GM18909 (cell line): ENCODE results near the gene POU3F2.

ENCODE experiments used
- ATAC-seq: cut with Tn5 transposase; IDR thresholded peaks from one replicate; pipeline ENCODE4 v1.9.1; 2021; ENCODE audit warnings: mild to moderate bottlenecking; ENCODE audit not compliant: unreplicated experiment, poor library complexity

Gene POU3F2

DNA sequence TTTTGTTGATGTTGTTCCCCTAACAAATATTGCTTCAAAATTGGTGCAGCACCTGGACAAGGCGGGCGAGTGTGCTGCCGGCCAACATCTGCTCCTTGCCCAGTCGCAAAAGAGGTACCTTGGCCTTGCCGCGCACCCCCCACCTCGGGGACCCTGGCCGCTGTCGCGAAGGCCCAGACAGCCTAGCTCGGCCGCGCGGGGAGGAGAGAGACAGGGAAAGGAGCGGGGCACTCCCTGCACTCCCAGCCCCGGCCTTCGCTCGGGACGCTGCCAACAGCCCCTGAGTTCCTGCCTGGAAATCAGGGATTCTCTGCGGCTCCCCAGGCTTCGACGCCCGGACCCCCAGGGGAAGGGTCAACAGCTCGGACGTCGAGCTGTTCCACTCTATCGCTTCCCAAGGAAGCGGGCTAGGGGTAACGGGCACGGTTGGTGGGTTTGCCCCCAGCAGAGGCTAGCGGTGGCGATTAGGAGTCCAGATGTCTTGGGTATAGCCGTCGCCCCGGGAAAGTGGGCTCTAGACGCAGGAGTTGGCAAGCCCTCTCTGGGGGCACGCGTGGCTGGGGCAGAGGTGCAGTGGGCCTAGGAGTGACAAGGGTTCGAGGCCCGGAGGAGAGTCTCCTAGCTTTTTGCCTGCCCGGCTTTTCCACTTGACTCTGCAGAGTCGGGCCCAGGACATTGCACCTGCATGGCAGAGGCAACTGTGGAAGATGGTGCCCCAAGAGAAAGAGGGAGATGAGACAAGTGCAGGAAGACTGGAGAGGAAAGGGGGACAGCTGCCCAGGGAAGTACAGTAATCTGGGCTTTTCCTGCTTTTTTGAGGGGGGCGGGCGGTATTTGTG lies 8.2 kb downstream of the POU3F2 start:
- no peak for ATAC-seq

DNA sequence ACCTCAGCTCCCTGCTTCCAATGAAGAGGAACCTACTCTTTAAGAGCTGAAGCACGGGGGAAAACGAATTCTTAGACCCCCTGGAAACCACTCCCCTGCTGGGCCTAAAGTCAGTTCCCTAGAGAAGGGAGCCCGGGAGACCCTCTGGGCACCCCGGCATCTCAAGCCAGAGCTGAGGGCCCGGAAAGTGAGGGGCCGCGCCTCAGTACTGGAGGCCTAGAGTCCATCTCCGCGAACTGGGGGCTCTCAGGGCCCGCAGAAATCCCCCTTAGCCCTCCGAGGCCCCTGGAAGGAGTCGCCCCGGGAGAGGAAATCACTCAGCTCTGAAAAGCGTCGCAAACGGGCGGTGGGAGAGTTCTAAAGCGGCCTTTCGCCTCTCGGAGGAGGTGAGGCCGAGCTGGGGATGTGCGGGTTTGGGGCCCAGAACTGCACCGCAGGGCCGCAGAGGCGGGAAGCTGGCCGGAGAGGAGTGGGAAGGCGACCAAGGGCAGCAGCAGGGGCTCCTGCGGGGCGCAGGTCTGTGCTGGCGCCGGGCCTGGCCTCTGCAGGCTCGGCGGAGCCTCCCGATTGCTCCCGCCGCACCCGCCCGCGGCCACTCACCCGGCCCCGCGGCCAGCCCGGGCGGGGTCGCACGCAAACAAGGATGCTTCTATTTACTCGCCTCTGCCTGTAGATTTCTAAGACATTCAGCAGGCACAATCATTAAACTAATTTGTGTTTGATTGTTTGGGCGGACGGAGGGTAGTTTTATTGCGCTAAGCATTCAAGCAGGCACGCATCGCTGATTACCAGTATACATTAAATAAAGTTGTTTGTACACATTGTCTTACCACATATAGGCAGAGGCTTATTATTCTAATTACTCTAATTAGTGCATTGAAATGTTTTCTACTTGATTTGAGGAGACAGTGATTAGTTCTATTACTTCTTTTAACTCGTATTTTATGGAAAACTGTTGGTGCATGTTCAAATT lies 9.2 kb downstream of the POU3F2 start:
- no peak for ATAC-seq

DNA sequence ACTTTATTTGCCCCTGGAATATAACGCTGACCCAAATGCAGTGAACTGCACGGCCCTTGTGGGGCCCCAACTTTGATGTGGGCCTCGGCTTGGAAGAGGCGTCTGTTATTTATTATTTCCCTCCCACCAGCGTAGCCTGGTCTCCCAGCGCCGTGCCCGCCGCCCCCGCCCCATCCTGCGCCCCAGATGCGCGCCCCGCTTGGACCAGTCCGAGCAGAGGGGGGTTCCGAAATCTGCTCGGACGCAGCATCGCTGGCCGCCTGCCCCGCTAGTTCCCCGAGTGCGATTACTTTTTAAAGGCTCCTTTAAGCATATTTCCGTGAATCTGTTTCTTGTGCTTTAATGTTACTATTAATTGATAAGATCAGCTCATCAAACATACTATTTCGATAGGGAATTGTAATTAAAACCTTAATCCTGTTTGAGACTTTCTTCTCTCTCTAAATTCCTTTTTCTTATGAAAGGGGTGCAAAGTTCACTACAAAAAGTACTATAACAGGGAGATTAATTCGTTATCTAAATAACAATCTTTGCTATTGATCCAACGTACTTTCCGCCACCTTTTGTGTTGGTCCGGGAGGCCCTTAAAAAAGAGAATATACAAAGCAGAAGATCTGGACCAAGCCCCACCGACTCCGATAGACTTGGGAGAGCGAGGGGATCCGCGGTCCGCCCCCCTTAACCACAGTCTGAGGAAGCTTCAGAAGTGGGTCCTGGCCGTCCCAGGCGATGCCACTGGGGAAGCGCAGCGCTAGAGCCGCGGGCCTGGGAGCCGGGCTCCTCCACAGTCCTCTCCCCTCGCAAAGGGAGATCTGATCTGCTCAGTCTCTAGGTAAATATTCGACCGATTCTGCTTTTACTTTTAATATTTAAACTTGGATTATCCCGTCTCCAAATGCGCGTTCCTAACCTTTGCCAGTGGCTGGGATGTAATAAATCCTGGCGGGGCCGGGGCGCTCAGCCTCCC lies 10.2 kb downstream of the POU3F2 start:
- ATAC-seq, result no peak

DNA sequence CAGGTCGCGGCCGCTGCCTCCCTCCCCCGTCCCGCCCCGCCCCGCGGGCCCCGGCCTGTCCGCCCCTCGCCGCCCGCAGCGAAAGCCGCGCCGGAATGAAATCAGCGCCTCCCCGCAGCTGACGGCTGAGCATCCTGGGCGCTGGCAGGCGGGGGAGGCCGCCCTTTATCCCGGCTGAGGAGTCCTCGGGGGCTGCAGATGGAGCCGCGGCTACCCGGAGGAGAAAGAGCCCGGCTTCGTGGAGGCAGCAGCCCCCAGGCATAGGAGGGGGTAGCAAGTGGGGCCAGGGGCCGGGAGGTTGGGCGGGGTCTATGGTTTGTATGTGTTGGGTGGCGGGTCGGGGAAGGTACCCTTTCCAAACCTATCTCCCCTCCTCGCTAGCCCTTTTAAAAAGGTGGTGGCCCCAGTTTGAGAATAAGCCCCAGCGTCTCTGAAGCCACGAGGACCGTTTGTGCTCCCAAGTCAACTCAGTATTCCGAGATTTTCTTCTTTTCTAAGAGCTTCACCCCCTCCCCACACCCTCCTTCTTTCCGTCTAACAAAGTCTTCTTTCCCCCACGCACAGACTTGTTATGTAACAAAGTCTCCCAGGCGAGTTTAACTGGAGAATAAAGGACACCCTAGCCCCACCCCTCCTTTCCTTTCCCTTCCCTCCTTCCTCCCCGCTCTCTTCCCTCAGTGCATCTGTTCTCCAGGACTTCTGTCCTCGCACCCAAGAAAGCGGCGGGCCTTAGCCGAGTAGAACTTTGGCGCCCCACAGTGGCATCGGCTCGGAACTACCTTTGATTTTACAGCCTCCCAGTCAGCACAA lies 11.0 kb downstream of the POU3F2 start:
- ATAC-seq, result peak; percentile 63

DNA sequence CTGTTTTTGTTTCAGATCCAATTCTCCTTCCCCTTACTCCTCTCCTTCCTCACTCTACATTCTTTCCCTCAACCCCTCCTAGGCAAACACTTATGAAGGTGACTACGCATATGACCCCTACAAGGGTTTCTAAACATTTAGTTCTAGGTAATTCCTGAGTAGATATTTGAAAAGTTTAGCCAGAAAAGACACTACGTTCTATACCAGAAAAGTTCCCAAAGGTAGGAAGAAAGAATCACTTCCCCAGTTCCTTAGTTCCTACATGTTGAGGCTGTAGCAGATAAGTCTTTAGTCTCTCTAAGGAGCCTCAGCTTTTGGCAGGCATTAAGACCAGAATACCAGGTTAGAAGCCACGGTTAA lies 11.6 kb downstream of the POU3F2 start:
- no peak for ATAC-seq

DNA sequence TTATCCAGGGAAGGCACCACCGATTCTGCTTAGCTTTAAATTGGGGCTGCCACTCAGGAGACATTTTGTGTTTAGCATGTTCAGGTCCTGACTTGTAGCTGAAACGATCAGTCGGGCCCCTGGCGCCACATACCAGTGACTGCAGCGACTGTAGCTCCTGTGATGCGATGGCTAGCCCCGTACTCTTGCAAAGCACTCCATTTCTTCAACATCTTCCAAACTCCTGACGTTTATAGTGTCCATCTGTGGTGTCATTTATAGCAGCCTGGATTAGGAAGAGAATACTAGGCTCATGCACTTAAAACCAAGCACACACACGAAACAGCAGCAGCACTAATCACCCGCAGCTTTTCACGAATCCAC lies 13.0 kb downstream of the POU3F2 start:
- ATAC-seq, result no peak

DNA sequence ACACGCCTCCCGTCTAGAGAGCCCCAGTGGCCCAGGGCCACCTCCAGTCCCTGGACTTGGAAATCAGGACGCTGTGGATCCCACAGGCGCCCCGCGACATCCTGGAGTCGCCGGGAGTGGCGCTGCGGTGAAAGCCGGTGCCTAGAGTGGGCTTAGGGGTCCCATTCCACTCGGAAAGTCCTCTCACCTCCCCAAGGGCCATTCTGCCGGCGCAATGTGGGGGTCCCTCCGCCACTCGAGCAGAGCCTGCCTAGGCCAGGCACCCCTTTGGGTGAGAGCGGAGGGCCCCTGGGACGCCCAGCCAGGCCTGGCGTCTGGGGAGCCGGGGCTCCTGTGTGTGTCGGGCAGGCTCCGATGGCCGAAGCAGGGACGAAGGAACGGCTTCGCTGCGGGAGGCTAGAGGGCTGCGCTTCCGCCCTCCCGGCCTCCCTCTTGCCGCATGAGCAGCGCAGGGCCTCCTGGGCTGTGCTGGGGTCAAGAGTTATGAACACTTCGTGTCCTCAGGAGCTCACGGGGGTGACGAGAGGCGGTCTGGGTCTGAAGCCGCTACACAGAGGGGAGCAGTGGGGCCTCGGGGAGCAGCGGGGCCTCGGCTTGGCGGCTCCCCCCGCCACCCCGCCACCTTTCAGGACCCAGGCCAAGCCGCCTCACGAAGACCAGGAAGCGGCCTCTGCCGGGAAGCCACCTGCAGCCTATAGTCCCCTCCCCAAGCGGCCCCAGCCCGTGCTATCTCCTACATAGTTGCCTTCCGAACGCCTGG lies 13.6 kb downstream of the POU3F2 start:
- ATAC-seq, result peak; percentile 55

DNA sequence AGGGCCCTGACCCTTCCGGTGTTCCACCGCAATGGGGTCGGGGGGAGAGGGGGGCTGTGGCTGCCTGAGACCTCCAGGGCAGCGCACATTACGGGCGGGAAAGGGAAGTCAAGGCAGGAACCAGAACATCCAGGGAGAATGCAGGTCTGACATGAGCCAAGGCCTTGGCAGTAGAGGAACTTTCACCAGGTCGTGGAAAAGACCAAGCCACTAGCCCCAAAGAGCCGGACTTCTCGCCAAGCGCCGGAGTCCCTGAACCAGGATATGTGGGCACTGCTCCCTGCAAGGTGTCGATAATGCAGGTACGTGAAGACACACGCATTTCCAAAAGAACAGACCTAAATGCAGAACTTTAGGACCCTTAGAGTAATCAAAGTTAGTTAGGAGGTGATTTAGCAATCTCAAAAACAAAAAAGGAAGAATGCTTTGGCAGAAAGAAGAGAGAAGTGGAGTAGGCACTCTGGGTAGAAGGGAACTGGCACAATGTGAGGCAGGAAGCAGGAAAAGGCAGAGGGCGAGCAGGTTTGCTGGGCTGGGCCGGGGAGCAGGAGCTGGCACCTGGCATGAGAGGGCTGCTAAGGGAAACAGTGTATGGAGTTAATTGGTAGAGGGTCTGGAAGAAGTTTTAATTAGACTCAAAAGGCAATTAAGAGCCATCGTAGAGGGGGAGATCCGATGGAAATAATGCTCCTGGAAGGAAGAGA lies 14.3 kb downstream of the POU3F2 start:
- no peak for ATAC-seq

DNA sequence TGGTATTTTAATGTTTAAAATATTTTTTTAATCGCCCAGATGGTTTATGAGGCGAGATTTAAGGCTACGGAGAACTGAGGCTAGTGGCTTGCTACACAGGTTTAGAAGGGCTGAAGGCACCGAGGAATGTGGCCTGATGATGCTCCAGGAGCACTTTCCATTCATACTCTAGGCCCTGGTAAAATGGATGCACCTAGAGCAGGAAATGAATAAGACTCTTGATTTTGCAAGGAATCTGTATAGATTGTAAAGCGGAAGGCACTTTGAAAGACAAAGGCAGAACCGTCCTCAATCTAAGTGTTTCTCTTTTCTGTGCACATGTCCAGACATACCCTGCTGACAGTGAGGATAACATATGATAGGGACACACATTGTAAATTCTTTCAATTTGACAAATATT lies 30.1 kb downstream of the POU3F2 start:
- no peak for ATAC-seq

DNA sequence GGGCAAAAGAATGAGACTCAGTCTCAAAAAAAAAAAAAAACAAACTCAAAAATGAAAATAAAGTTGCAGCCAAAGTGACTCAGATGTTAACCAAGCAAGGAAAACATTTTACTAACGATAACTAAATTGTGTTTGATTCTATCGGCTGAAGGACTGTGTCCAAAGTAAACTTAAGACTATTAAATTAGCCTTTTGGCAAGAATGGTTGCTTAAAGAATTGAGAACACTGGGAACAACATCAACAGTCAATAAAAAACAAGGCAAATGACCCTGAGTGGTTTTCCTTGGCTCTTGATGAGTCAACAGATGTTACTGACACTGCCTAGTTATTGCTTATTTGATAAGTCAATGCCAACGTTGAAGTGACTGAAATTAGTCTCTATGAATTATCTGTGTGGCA lies 36.7 kb downstream of the POU3F2 start:
- ATAC-seq, result no peak

DNA sequence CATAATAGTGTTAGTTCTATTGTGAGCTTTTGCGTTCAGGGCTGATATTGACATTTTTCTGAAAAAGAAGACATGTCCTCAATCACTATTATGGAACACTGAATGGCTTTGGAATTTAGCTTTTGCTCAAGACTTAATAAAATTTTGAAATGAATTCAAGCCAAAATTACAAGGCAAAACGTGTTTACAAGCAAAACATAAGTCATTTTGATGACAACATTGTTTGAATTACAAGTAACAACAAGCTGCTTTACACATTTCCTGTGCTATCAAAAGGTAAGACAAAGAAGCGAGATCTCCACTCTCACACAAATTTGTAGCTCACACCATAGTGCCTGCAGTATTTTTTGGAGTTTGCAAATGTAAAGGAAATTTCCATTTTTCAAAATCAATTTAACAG lies 37.4 kb downstream of the POU3F2 start:
- ATAC-seq, result no peak

DNA sequence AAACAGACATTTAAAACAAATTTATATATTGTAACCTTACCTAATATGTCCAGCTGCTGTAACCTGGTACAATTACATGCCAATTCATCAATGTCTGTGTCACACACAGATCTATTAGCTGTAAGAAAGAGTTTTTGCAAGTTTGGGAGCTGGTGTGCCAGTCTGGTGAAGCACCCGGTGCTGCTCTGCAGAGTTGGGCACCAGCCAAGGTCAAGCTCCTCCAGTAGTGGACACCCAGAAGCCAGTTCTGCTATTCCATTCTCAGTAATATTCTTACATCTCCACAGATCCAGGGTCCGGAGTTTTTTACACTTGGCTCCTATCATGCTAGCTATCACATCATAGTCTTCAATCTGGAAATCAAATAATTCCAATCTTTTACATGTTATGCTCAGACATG lies 41.0 kb downstream of the POU3F2 start:
- no peak for ATAC-seq

DNA sequence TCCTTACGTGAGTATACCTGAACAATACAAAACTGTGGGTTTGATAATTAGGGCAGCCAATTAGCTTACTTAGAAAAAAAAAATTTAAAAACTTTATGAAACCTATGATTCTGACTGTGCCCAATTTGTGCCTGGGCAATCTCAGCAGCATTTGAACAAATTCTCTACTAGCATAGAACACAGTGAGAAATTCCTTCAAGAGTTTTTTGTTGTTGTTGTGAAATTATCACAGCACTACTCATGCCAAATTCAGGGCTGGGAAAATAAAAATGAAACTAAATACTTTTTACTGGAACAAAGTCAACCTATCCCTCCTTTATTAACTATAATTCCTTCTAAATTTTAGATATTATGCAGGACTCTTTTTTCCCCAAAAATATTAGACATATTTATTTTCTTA lies 42.9 kb downstream of the POU3F2 start:
- no peak for ATAC-seq

DNA sequence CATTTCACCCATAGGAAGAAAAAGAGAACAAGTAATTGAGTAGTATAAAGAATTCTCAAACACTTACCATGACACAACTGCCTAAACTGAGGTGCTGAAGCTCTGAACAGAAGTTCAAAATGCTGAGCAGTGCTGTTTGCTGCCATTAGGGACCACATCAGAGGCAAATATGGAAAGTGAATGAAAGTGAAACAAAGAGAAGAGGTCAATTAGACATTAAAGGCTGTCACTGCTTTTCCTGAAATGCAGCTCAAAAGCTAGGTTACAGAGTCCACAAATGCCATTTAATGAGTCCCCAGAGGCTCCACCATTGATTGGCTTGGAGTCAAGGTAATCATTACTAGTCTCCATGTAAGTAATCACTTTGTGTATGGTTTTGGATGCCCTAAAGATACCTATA lies 46.1 kb downstream of the POU3F2 start:
- peak; percentile 93 for ATAC-seq

DNA sequence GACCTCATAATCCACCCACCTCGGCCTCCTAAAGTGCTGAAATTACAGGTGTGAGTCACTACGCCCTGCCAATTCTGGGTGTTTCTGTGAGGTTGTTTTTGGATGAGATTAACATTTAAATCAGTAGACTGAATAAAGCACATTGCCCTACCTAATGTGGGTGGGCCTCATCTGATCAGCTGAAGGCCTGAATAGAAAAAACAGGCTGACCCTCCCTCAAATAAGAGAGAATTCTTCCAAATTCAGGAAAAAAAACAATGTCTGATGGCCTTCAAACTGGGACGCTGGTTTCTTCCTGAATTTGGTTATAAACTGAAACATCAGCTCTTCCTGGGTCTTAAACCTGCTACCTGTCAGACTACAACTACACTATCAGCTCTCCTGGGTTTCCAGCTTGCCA lies 51.0 kb downstream of the POU3F2 start:
- no peak for ATAC-seq

DNA sequence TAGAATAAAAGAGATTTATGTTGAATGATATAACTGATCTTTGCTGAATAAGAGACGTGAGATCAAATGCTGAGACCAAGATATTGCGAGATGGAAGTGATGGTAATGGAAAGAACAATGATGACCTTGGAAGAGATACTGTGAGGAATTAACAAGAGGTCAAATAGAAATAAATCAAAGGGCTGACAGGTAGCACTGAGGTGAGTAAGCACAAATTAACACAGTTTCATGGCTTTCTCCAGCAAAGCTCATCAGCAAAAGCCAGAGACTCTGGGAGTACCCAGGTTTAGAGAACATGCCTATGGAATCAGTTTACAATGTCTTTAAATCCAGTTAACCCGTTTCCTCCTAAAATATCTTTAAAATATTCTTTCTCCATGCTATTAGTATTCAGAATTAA lies 53.3 kb downstream of the POU3F2 start:
- no peak for ATAC-seq
